HepG2 (cell line): ENCODE measurements around the gene ANO5. TPM values are rescaled to one million over a fixed set of nuclear protein-coding genes. Genes with fewer than 3 reads are reported as not detected.
A peak's percentile ranks its signal among the peaks of the same experiment; 100 is the strongest.
"Not testable (repeated sequence)": the region's sequence is repeated elsewhere in the genome, so short reads cannot be mapped to it uniquely, and the experiment has no call there.

ENCODE experiments used
- ATAC-seq: fragments of 200-7000 bp; cut with Tn5 transposase; 3 replicates; pipeline ENCODE4 v1.9.1; 2020; ENCODE audit warnings: mild to moderate bottlenecking, moderate library complexity
- BruUV-seq: library from RNA; stranded (reverse); fragments of 400-500 nt; replicated peaks from 2 replicates; lab custom pipeline; 2021; lab: Mats Ljungman, UMichigan
- CTCF ChIA-PET: fragments of 300-600 bp; formaldehyde crosslinking; extraction: SDS; loops from one replicate; lab custom pipeline; 2021; ENCODE audit warnings: low total read pairs, inconsistent platforms, low intra/inter-chr PET ratio; lab: Yijun Ruan, JAX
- POLR2A ChIA-PET: fragments of 350-600 bp; sonication (Branson Sonifier 250); formaldehyde crosslinking; loops from one replicate; lab custom pipeline; 2020; ENCODE audit warnings: antibody characterized with exemption, inconsistent platforms; lab: Yijun Ruan, JAX
- DNase-seq: peaks from one replicate; pipeline ENCODE4 v3.0.0-alpha.2; 2015; ENCODE audit warnings: low spot score
- FAIRE-seq: peaks from 3 replicates; lab custom pipeline; 2011; peaks lifted over from hg19 to GRCh38; lab: Jason Lieb, UNC
- H2AFZ ChIP-seq: one replicate; pipeline ENCODE4 v1.6.1; 2011; ENCODE audit warnings: low read length, inconsistent platforms
- H3K27ac ChIP-seq: fragments of 300-600 bp; 3 replicates; pipeline ENCODE4 v1.8.0; 2011; ENCODE audit warnings: mixed run types, mild to moderate bottlenecking, mixed read lengths, low read length, inconsistent platforms; ENCODE audit not compliant: insufficient read depth; ENCODE audit errors: extremely low read length
- H3K27me3 ChIP-seq, 2 experiments: fragments of 200-600 bp in 1 of 2; 2 replicates in 1 of 2; 3 replicates in 1 of 2; pipeline versions ENCODE4 v1.6.0 to v1.8.0; 2011; ENCODE audit warnings: low read length in 2 of 2, mild to moderate bottlenecking in 2 of 2, moderate library complexity in 2 of 2, inconsistent platforms in 1 of 2; ENCODE audit not compliant: insufficient read depth in 2 of 2, control insufficient read depth in 1 of 2
- H3K36me3 ChIP-seq, 2 experiments: fragments of 200-600 bp in 1 of 2; replicated peaks in 1 of 2; 2 replicates in 1 of 2; 3 replicates in 1 of 2; pipeline versions ENCODE4 v1.5.1 to v1.8.0; 2011; ENCODE audit warnings: low read length in 2 of 2, inconsistent platforms in 1 of 2; ENCODE audit not compliant: insufficient read depth in 2 of 2, control insufficient read depth in 1 of 2
- H3K4me1 ChIP-seq: 2 replicates; pipeline ENCODE4 v1.5.1; 2012; ENCODE audit warnings: low read length, inconsistent platforms; ENCODE audit not compliant: insufficient read depth
- H3K4me2 ChIP-seq: 2 replicates; pipeline ENCODE4 v1.6.0; 2011; ENCODE audit warnings: low read depth, low read length, inconsistent platforms
- H3K4me3 ChIP-seq, 3 experiments: fragments of 200-600 bp in 1 of 3; sonication (generic), shearing (Covaris generic) in 1 of 3; replicated peaks in 1 of 3; 2 replicates each; pipeline ENCODE4 v1.5.1; 2011 to 2016; ENCODE audit warnings: low read length in 3 of 3, inconsistent platforms in 2 of 3, low read depth in 2 of 3, mild to moderate bottlenecking in 2 of 3, control low read depth in 1 of 3, mixed read lengths in 1 of 3; ENCODE audit not compliant: insufficient read depth in 1 of 3
- H3K79me2 ChIP-seq: one replicate; pipeline ENCODE4 v1.6.1; 2011; ENCODE audit warnings: low read length, inconsistent platforms; ENCODE audit not compliant: insufficient read depth
- H3K9ac ChIP-seq: 2 replicates; pipeline ENCODE4 v1.6.0; 2011; ENCODE audit warnings: mild to moderate bottlenecking, low read depth, low read length, inconsistent platforms; ENCODE audit not compliant: insufficient read depth
- H3K9me3 ChIP-seq: 2 replicates; pipeline ENCODE4 v1.5.1; 2012; ENCODE audit warnings: mild to moderate bottlenecking, low read length
- H4K20me1 ChIP-seq: 2 replicates; pipeline ENCODE4 v1.6.0; 2011; ENCODE audit warnings: inconsistent platforms, mild to moderate bottlenecking, low read length, moderate library complexity; ENCODE audit not compliant: insufficient read depth
- BORCS8-MEF2B ChIP-seq: sonication (generic); formaldehyde crosslinking; IDR thresholded peaks from 2 replicates; pipeline ENCODE4 v1.8.0; 2022; ENCODE audit warnings: mild to moderate bottlenecking, missing genetic modification reagents
- U2AF2 ChIP-seq: fragments of 200-400 bp; formaldehyde crosslinking; IDR thresholded peaks from 2 replicates; pipeline ENCODE4 v1.6.1; 2017; ENCODE audit warnings: low read depth, mild to moderate bottlenecking, low read length
- WGBS: methylation state at CpG from one replicate; pipeline ENCODE4 v1.1.6; 2017; ENCODE audit warnings: low lambda C conversion rate; 5-methylcytosine and 5-hydroxymethylcytosine counted together
- in situ Hi-C: cut with HindIII; loops from 2 replicates; pipeline ENCODE4 v1.10.0; 2017; ENCODE audit warnings: low pct_unique_long_range_greater_than_20kb; ENCODE audit not compliant: extremely low pct_ligation_motif_present
- intact Hi-C: fragments of 100-400 bp; cut with micrococcal nuclease; formaldehyde crosslinking; loops from one replicate; pipeline ENCODE4 v1.10.0; 2022; ENCODE audit not compliant: unreplicated experiment
- polyA plus RNA-seq, 8 experiments: library from polyadenylated mRNA; depleted of rRNA in 3 of 8; stranded (reverse) in 7 of 8; unstranded in 1 of 8; fragments of >200 nt; fragmentation: Illumina TruSeq in 4 of 8; extraction: Trizol in 4 of 8; gene quantifications; 2 replicates each; pipeline versions ENCODE4 v1.2.1 to v1.2.3, GENCODE V29; 2011 to 2016; ENCODE audit warnings: low read depth in 4 of 8, missing spikeins in 1 of 8, mixed read lengths in 1 of 8; ENCODE audit not compliant: insufficient read depth in 1 of 8
- total RNA-seq, 5 experiments: library from RNA; depleted of rRNA; stranded (reverse); fragments of >200 nt; fragmentation: Illumina TruSeq; extraction: Trizol; gene quantifications; 2 replicates each; pipeline ENCODE4 v1.2.3, GENCODE V29; 2016; ENCODE audit warnings: low read depth in 1 of 5
- TF ChIP-seq, protein P1 (sequence below): sonication (generic); formaldehyde crosslinking; IDR thresholded peaks from 2 replicates; pipeline ENCODE4 v1.4.0; 2020; ENCODE audit warnings: missing genetic modification reagents

The ANO5 gene
- total and polyA plus RNA-seq, 2 of the 13 experiments (the other 11 are each of a cell fraction or from before 2014, with no cell fraction given): 0.02 to 0.03 TPM

GRCh38 chr11:22263613-22264012 lies 70.7 kb downstream of the ANO5 start (continued):
- TF ChIP-seq, protein P1, sequence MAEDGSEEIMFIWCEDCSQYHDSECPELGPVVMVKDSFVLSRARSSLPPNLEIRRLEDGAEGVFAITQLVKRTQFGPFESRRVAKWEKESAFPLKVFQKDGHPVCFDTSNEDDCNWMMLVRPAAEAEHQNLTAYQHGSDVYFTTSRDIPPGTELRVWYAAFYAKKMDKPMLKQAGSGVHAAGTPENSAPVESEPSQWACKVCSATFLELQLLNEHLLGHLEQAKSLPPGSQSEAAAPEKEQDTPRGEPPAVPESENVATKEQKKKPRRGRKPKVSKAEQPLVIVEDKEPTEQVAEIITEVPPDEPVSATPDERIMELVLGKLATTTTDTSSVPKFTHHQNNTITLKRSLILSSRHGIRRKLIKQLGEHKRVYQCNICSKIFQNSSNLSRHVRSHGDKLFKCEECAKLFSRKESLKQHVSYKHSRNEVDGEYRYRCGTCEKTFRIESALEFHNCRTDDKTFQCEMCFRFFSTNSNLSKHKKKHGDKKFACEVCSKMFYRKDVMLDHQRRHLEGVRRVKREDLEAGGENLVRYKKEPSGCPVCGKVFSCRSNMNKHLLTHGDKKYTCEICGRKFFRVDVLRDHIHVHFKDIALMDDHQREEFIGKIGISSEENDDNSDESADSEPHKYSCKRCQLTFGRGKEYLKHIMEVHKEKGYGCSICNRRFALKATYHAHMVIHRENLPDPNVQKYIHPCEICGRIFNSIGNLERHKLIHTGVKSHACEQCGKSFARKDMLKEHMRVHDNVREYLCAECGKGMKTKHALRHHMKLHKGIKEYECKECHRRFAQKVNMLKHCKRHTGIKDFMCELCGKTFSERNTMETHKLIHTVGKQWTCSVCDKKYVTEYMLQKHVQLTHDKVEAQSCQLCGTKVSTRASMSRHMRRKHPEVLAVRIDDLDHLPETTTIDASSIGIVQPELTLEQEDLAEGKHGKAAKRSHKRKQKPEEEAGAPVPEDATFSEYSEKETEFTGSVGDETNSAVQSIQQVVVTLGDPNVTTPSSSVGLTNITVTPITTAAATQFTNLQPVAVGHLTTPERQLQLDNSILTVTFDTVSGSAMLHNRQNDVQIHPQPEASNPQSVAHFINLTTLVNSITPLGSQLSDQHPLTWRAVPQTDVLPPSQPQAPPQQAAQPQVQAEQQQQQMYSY (CRISPR knock-in tag): no peak
- TF ChIP-seq BORCS8-MEF2B (CRISPR knock-in tag): no peak
- TF ChIP-seq, all 625 proteins: peak for 0

- POLR2A ChIA-PET, H3K4me1 ChIP-seq, H4K20me1 ChIP-seq, H3K4me3 ChIP-seq, DNase-seq, FAIRE-seq, ATAC-seq, in situ Hi-C loops, H3K4me2 ChIP-seq, H3K9ac ChIP-seq, H3K27ac ChIP-seq, H3K27me3 ChIP-seq, BruUV-seq, H2AFZ ChIP-seq, CTCF ChIA-PET, H3K79me2 ChIP-seq, H3K36me3 ChIP-seq, intact Hi-C loops, H3K9me3 ChIP-seq: not testable (repeated sequence)
- TF ChIP-seq U2AF2: 0 out of 2 replicates have a peak, but pooled peaks have one; percentile 72
- 4% methylated on average over 1 of the region's 1 CpG for WGBS
Measured at GRCh38 chr11:22268983-22269624, 76.2 kb downstream of the ANO5 start.
